ENCODE results near the gene TTC8.
"Not testable (repeated sequence)": the region's sequence is repeated elsewhere in the genome, so short reads cannot be mapped to it uniquely, and the experiment has no call there.

Gene TTC8

DNA sequence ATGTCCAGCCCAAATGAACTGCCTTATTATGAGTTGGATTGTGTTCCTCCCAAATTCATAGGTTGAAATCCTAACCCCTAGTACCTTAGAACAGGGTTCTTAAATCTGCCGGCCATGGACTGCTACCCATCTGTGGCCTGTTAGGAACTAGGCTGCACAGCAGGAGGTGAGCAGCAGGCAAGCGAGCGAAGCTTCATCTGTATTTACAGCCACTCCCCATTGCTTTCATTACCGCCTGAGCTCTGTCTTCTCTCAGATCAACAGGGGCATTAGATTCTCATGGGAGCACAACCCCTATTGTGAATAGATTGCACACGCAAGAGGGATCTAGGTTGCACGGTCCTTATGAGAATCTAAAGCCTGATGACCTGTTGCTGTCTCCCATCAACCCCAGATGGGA, 21.9 kb upstream of the TTC8 start:
- no peak overlapping the region for H3K4me3 Mint-ChIP-seq
- H3K9me3 Mint-ChIP-seq = no peaks in the 10 kb centered on the region
- peaks cover 1% of the 10 kb centered on the region for H3K36me3 Mint-ChIP-seq (ENCODE audit: insufficient read depth)
- no peak overlapping the region for H3K27ac Mint-ChIP-seq (ENCODE audit: low read depth)
- ATAC-seq (replicated peaks; ENCODE audit: extremely low read depth, poor library complexity, severe bottlenecking) (no peak), DNase-seq (ENCODE audit: low spot score in 2 of 2) (no peak)
- no peaks in the 10 kb centered on the region for H3K4me1 Mint-ChIP-seq
- H3K27me3 Mint-ChIP-seq = peaks cover 76% of the 10 kb centered on the region

DNA sequence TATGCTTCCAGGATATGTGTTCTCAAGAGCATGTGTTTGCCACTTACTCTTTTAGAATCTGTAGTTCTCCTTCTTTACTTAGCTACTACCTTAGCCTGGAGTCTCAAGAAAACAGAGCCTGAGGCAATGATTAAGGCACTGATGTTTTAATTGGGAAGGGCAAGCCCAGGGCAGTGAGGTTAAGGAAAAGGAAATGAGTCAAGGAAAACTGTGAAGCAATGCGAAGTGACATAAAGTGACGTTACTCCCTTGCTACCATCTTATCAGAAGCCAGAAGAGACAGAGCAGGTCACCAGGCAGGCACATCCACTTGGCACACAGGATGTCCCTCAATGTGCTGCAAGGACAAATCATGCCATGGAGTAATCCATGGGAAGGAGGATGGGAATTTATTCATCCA, 20.4 kb upstream of the TTC8 start:
- Mint-ChIP-seq H3K9me3 (no peaks in the 10 kb centered on the region), H3K4me3 (no peak overlapping the region), H3K27me3 (peaks cover 77% of the 10 kb centered on the region)

DNA sequence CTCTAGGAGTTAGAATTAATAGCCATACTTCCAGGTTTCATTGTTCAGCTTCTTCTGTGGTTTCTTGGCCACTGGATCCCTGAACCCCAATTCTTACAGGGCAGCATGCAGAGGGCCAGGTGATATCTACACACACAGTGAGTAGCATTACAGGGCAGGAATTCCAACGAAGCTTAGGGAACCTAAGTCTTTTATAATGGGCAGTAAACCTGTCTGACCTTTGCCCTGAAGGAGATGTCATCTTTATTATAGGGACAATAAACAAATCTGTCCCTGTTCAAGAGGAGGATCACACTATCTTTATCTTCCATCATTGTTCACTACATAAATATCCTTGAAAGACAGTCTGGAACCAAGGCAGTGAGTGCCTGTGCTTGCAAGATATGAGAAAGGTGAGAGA, 20.0 kb upstream of the TTC8 start:
- no peak for ATAC-seq (replicated peaks; ENCODE audit: extremely low read depth, poor library complexity, severe bottlenecking)
- H3K36me3 Mint-ChIP-seq (ENCODE audit: insufficient read depth) = peaks cover 1% of the 10 kb centered on the region
- H3K27ac Mint-ChIP-seq (ENCODE audit: low read depth) = no peak overlapping the region
- H3K27me3 Mint-ChIP-seq = peaks cover 77% of the 10 kb centered on the region
- no peaks in the 10 kb centered on the region for H3K4me1 Mint-ChIP-seq
- no peak overlapping the region for H3K4me3 Mint-ChIP-seq
- DNase-seq (ENCODE audit: low spot score in 2 of 2) = no peak
- no peaks in the 10 kb centered on the region for H3K9me3 Mint-ChIP-seq

More for the DNA sequence above, 20.4 kb upstream of the TTC8 start:
- H3K4me1 Mint-ChIP-seq = no peaks in the 10 kb centered on the region
- H3K27ac Mint-ChIP-seq (ENCODE audit: low read depth) = no peak overlapping the region
- H3K36me3 Mint-ChIP-seq (ENCODE audit: insufficient read depth) = peaks cover 1% of the 10 kb centered on the region
- DNase-seq (ENCODE audit: low spot score in 2 of 2) = no peak
- no peak for ATAC-seq (replicated peaks; ENCODE audit: extremely low read depth, poor library complexity, severe bottlenecking)

DNA sequence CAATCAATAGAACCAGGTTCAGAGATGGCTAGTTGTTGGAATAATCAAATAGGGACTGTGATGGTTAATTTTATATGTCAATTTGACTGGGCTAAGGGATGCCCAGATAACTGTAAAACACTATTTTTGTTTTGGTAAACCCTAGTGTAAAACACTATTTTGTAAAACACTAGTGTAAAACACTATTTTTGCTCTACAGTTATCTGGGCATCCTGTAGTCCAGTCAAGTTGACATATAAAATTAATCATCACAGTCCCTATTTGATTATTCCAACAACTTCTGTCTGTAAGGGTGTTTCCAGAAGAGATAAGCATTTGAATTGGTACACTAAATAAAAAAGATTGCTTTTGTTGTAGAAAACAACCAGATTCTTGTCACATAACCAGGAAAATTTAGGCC, 16.1 kb upstream of the TTC8 start:
- H3K36me3 Mint-ChIP-seq (ENCODE audit: insufficient read depth) = peaks cover 3% of the 10 kb centered on the region
- no peak for DNase-seq (ENCODE audit: low spot score in 2 of 2)
- H3K27me3 Mint-ChIP-seq = peaks cover 61% of the 10 kb centered on the region
- no peak for ATAC-seq (replicated peaks; ENCODE audit: extremely low read depth, poor library complexity, severe bottlenecking)
- H3K27ac Mint-ChIP-seq (ENCODE audit: low read depth) = no peak overlapping the region
- no peaks in the 10 kb centered on the region for H3K9me3 Mint-ChIP-seq
- H3K4me1 Mint-ChIP-seq = no peaks in the 10 kb centered on the region
- H3K4me3 Mint-ChIP-seq = no peak overlapping the region

DNA sequence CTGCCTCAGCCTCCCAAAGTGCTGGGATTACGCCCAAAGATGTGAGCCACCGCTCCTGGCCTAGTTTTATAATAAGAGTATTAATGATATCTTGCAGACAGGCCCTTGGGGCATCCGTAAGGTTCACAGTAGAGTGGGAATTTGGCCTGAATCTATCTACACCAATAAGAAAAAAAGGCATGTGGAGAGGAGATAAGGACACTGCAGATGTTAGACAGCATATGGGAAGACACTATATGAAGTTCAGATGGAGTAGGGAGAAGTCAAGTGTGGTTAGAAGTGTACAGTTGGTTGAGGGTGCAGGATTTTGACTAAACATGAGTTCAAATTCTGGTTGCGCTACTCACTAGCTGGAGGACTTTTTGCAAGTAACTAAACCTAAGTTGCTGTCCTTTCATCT, 8.5 kb upstream of the TTC8 start:
- no peak overlapping the region for H3K27ac Mint-ChIP-seq (ENCODE audit: low read depth)
- no peaks in the 10 kb centered on the region for H3K4me1 Mint-ChIP-seq
- ATAC-seq (replicated peaks; ENCODE audit: extremely low read depth, poor library complexity, severe bottlenecking) (no peak), DNase-seq (ENCODE audit: low spot score in 2 of 2) (no peak)
- peaks cover 4% of the 10 kb centered on the region for H3K36me3 Mint-ChIP-seq (ENCODE audit: insufficient read depth)
- peaks cover 70% of the 10 kb centered on the region for H3K27me3 Mint-ChIP-seq
- H3K9me3 Mint-ChIP-seq = no peaks in the 10 kb centered on the region
- no peak overlapping the region for H3K4me3 Mint-ChIP-seq

DNA sequence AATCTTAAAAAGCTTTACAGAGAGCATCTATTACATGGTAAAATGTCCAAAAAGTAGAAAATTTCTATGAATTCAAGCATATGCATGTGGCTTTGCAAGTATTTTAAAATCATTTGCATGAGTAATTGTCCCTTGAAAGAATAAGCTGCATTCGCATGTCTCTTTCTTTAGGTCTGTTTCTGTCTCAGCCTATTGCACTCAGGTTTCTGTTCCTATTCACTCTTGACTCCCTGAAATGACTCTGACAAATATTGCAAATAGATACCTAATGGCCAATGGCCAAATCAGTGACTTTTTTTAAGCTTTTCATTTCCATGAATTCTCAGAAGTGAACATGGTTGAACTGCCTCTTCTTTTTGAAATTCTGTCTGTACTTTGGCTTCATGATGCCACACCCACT, 6.4 kb upstream of the TTC8 start:
- peaks cover 2% of the 10 kb centered on the region for H3K36me3 Mint-ChIP-seq (ENCODE audit: insufficient read depth)
- H3K4me1 Mint-ChIP-seq = no peaks in the 10 kb centered on the region
- H3K9me3 Mint-ChIP-seq = no peaks in the 10 kb centered on the region
- H3K27ac Mint-ChIP-seq (ENCODE audit: low read depth) = no peak overlapping the region
- peaks cover 55% of the 10 kb centered on the region for H3K27me3 Mint-ChIP-seq
- no peak for DNase-seq (ENCODE audit: low spot score in 2 of 2)
- H3K4me3 Mint-ChIP-seq = no peak overlapping the region
- ATAC-seq (replicated peaks; ENCODE audit: extremely low read depth, poor library complexity, severe bottlenecking) = no peak

DNA sequence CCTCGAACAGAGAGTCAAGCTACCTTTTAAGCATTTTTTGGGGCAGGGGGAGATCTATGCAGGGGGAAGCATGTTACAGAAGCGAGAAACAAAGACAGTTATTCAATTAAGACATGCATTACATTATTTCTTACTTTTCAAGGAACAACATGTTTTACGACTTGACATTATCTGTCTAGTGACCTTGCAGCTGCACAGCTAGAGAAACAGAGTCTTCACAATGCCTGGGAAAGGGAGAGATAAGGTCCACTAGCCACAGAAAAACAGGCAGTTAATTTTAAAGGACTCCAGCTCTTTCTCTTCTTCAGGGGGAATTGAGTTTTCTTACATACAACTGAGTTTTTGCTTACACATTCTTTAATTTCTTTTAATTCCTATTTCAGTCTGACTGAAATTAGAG, 4.8 kb upstream of the TTC8 start:
- H3K4me1 Mint-ChIP-seq; H3K27ac Mint-ChIP-seq (ENCODE audit: low read depth); DNase-seq (ENCODE audit: low spot score in 2 of 2); H3K9me3 Mint-ChIP-seq; H3K36me3 Mint-ChIP-seq (ENCODE audit: insufficient read depth); H3K4me3 Mint-ChIP-seq; ATAC-seq (replicated peaks; ENCODE audit: extremely low read depth, poor library complexity, severe bottlenecking): not testable (repeated sequence)
- peaks cover 55% of the 10 kb centered on the region for H3K27me3 Mint-ChIP-seq

DNA sequence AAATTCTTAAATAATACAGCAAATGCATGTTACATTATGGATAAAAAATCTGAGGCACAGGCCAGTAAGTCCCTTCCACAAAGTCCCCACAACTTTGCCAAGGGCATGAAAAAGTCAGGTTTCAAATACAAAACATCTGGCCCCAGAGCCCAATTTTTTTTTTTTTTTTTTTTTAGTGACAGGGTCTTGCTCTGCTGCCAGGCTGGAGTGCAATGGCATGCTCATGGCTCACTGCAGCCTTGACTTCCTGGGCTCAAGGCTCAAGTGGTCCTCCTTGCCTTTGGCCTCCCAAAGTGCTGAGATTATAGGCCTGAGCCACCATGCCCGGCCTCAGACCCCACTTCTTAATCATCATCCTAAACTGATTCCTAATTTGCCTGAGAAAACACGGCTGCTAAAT, 3.1 kb upstream of the TTC8 start:
- Mint-ChIP-seq H3K27me3 (peaks cover 46% of the 10 kb centered on the region), H3K4me1 (peaks cover 9% of the 10 kb centered on the region), H3K9me3 (no peaks in the 10 kb centered on the region), H3K27ac (ENCODE audit: low read depth) (no peak overlapping the region), H3K4me3 (no peak overlapping the region), H3K36me3 (ENCODE audit: insufficient read depth) (peaks cover 6% of the 10 kb centered on the region)
- no peak for ATAC-seq (replicated peaks; ENCODE audit: extremely low read depth, poor library complexity, severe bottlenecking)
- no peak for DNase-seq (ENCODE audit: low spot score in 2 of 2)

DNA sequence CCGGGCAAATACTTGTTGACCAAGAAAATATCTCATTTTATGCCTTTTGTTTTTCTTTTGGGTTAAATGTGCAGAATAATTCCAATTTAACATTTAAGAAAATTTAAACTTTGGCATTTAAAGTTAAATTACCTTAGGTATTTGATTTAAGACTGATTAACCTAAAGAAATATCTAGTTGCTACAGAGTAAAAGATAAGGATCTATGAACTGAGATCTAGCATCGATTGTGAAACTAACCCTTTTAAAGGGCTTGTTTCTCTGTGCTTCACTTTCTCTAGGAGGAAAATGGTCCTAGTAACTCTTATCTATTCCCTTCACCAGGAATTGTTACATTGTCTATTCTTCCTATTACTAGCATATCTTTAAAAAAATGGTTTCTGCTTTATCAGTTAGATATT, 2.6 kb upstream of the TTC8 start:
- no peak overlapping the region for H3K4me3 Mint-ChIP-seq
- H3K27me3 Mint-ChIP-seq = peaks cover 44% of the 10 kb centered on the region
- no peak overlapping the region for H3K27ac Mint-ChIP-seq (ENCODE audit: low read depth)
- H3K4me1 Mint-ChIP-seq = peaks cover 9% of the 10 kb centered on the region
- DNase-seq (ENCODE audit: low spot score in 2 of 2) = no peak
- H3K36me3 Mint-ChIP-seq (ENCODE audit: insufficient read depth) = peaks cover 6% of the 10 kb centered on the region
- ATAC-seq (replicated peaks; ENCODE audit: extremely low read depth, poor library complexity, severe bottlenecking) = no peak
- H3K9me3 Mint-ChIP-seq = no peaks in the 10 kb centered on the region

DNA sequence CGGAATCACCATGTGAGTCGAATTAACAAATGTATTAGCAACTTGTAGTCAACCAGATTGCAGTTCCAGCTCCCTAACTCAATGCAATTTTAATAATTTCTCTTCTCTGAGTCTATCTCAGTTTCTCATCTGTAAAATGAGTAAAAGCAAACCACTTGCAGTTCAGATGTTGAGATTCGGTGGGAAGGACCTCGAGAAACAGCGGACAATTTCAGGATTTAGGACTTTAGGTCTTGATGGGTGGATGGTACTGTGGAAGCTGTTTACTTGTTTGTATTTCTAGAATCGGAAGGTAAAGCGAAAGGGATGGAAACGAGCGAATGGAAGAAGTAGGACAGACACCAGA, 510 bp upstream of the TTC8 start:
- Mint-ChIP-seq H3K9me3 (no peaks in the 10 kb centered on the region), H3K36me3 (ENCODE audit: insufficient read depth) (peaks cover 3% of the 10 kb centered on the region), H3K4me1 (peaks cover 9% of the 10 kb centered on the region), H3K4me3 (peak overlapping the region; percentile 81), H3K27me3 (peaks cover 24% of the 10 kb centered on the region), H3K27ac (ENCODE audit: low read depth) (peak overlapping the region; percentile 96)
- ATAC-seq (replicated peaks; ENCODE audit: extremely low read depth, poor library complexity, severe bottlenecking) = no peak
- DNase-seq (ENCODE audit: low spot score in 2 of 2) = no peak

DNA sequence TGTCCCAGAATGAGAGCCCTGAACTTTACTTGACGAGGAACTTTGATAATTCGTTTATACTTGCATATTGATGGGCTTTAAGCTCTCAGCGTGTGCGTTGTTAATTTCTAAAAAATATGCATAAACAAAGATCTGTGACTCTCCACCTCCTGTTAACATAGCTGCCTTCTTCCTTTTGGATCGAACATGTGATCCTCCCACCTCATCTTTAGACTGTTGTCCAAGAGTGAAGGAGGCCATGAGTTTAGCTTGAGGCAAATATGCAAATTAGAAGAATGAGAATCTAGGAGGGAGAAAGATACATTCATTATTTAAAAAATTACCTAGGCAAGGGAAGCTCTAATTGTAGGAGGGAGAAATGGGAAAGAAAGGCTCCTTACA, 617 bp downstream of the TTC8 start:
- H3K4me1 Mint-ChIP-seq = peaks cover 9% of the 10 kb centered on the region
- peaks cover 3% of the 10 kb centered on the region for H3K36me3 Mint-ChIP-seq (ENCODE audit: insufficient read depth)
- peak overlapping the region; percentile 81 for H3K4me3 Mint-ChIP-seq
- ATAC-seq (replicated peaks; ENCODE audit: extremely low read depth, poor library complexity, severe bottlenecking) (no peak), DNase-seq (ENCODE audit: low spot score in 2 of 2) (no peak)
- H3K27ac Mint-ChIP-seq (ENCODE audit: low read depth) = peak overlapping the region; percentile 96
- H3K9me3 Mint-ChIP-seq = no peaks in the 10 kb centered on the region
- H3K27me3 Mint-ChIP-seq = peaks cover 12% of the 10 kb centered on the region

DNA sequence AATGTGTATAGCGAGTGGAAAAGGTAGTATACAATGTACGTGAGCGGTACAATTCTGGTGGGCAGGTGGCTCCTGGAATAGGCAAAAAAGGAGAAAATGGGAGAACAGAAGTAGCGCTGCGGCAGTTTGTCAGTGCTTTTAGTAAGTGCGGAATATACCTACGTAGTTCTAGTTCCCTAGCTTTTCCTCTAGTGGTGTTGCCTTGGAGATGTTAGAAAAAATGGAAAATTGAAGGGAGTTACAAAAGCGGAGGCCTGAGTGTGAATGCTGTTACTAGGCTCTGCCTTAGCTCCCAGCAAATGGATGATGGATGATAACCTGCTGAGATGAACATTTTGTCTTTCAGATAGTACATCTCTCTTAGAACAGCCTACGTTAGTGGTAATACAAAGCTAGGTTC, 1.1 kb downstream of the TTC8 start:
- H3K27me3 Mint-ChIP-seq = peaks cover 8% of the 10 kb centered on the region
- no peaks in the 10 kb centered on the region for H3K9me3 Mint-ChIP-seq
- peaks cover 3% of the 10 kb centered on the region for H3K36me3 Mint-ChIP-seq (ENCODE audit: insufficient read depth)
- DNase-seq (ENCODE audit: low spot score in 2 of 2) (no peak), ATAC-seq (replicated peaks; ENCODE audit: extremely low read depth, poor library complexity, severe bottlenecking) (no peak)
- H3K27ac Mint-ChIP-seq (ENCODE audit: low read depth) = no peak overlapping the region
- no peak overlapping the region for H3K4me3 Mint-ChIP-seq
- peaks cover 9% of the 10 kb centered on the region for H3K4me1 Mint-ChIP-seq

DNA sequence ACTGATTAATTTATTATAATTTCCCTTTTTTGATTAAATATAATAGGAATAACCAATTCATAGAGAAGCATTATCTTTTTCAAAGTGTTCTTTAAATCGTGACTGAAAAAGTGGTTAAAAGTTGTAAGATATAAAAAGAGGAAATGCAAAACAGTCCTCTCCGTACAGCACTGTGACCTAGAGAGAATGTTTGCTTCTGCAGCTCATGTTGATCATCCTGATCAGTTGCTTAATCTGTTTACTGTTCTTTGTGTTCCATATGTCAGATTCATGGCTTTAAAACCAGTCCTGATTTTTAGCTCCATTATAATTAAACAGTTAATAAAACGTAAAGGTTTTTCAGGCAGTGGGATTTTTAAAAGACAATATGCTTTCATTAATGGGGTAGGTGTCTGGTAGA, 4.7 kb downstream of the TTC8 start:
- Mint-ChIP-seq H3K36me3 (ENCODE audit: insufficient read depth) (peaks cover 3% of the 10 kb centered on the region), H3K27ac (ENCODE audit: low read depth) (no peak overlapping the region), H3K9me3 (no peaks in the 10 kb centered on the region), H3K4me1 (peaks cover 5% of the 10 kb centered on the region), H3K27me3 (peaks cover 8% of the 10 kb centered on the region), H3K4me3 (no peak overlapping the region)
- DNase-seq (ENCODE audit: low spot score in 2 of 2) (no peak), ATAC-seq (replicated peaks; ENCODE audit: extremely low read depth, poor library complexity, severe bottlenecking) (no peak)

DNA sequence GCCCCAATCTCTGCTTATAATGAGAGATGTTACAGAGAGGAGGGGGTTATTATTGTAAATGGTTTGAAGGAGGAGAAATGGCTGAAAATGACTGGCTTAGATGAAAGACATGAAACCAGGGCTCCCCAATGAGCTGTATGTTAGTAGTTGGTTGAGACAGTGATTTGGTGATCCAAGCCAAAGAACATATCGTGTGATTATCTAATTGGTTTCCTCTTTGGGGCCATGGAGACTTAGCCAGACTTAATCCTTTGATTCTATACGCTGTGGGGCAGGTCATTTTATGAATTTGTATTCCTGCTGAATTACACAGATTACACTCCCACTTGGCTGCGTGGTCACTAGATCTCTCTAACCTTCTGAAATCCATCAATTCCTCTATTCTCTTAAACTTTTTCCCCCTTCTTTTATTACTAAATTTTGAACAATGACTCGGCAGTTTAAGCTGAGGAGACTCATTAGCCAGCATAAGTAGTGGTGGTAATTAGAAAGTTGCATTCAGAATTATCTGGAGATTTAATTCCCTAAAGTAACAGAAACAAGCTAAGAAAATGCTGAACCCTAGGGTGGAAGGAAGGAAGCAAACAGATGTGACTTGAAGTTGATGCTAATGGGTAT, 5.3 kb downstream of the TTC8 start:
- peaks cover 4% of the 10 kb centered on the region for H3K4me1 Mint-ChIP-seq
- no peak for DNase-seq (ENCODE audit: low spot score in 2 of 2)
- H3K27me3 Mint-ChIP-seq = peaks cover 12% of the 10 kb centered on the region
- no peaks in the 10 kb centered on the region for H3K36me3 Mint-ChIP-seq (ENCODE audit: insufficient read depth)
- H3K4me3 Mint-ChIP-seq = no peak overlapping the region
- ATAC-seq (replicated peaks; ENCODE audit: extremely low read depth, poor library complexity, severe bottlenecking) = no peak
- no peak overlapping the region for H3K27ac Mint-ChIP-seq (ENCODE audit: low read depth)
- H3K9me3 Mint-ChIP-seq = no peaks in the 10 kb centered on the region

All from central memory CD8-positive, alpha-beta T cell (primary cell).